Tibial artery (tissue), 4 donors: ENCODE data around the gene EPHA6.

ENCODE experiments used
- DNase-seq, 2 donors: peaks; one replicate each; pipeline ENCODE4 v3.0.0-alpha.2; 2019
- H3K27ac ChIP-seq, 2 donors: fragments of 200-600 bp; sonication (generic) in 1 of 2; 1 replicate in 1 of 2; 2 replicates in 1 of 2; pipeline ENCODE4 v1.5.1; 2018 to 2019; ENCODE audit warnings: mild to moderate bottlenecking in 1 of 2
- H3K27me3 ChIP-seq, 2 donors: fragments of 200-600 bp; sonication (generic) in 1 of 2; one replicate each; pipeline versions ENCODE4 v1.5.1 to v1.6.0; 2016 to 2019
- H3K36me3 ChIP-seq, 3 donors: fragments of 200-600 bp; sonication (generic) in 2 of 3; one replicate each; pipeline ENCODE4 v1.5.1; 2016 to 2019; ENCODE audit warnings: mild to moderate bottlenecking in 2 of 3
- H3K4me1 ChIP-seq, 4 donors: fragments of 200-600 bp; sonication (generic) in 2 of 4; 1 replicate in 3 of 4; 2 replicates in 1 of 4; pipeline ENCODE4 v1.5.1; 2016 to 2019
- H3K4me3 ChIP-seq, 2 donors: fragments of 200-600 bp; sonication (generic) in 1 of 2; 1 replicate in 1 of 2; 2 replicates in 1 of 2; pipeline ENCODE4 v1.5.1; 2018 to 2019; ENCODE audit warnings: mild to moderate bottlenecking in 2 of 2
- H3K9me3 ChIP-seq, 3 donors: fragments of 200-600 bp; sonication (generic) in 1 of 3; one replicate each; pipeline ENCODE4 v1.5.1; 2016 to 2019
- CTCF ChIP-seq, 2 experiments: fragments of 200-600 bp in 1 of 2; fragments of 450-650 bp in 1 of 2; IDR thresholded peaks; one replicate each; pipeline ENCODE4 v1.5.1; 2017 to 2019; ENCODE audit warnings: antibody characterized with exemption in 2 of 2, mild to moderate bottlenecking in 1 of 2, moderate library complexity in 1 of 2
- intact Hi-C: fragments of 100-400 bp; cut with DNase I; formaldehyde crosslinking; loops from one replicate; pipeline ENCODE4 v1.15.0; 2023; ENCODE audit warnings: low total_unique reads

EPHA6 gene

GRCh38 chr3:97686258-97686657 is 871.9 kb downstream of the EPHA6 start:
- Histone ChIP-seq H3K36me3 (no peaks in the 10 kb centered on the region), H3K9me3 (no peaks in the 10 kb centered on the region), H3K4me3 (no peak overlapping the region), H3K27me3 (no peaks in the 10 kb centered on the region), H3K4me1 (no peaks in the 10 kb centered on the region), H3K27ac (no peak overlapping the region)
- intact Hi-C loops: no loop called here
- DNase-seq: no peak
- TF ChIP-seq CTCF (IDR thresholded peaks at IDR 0.05): no peak

GRCh38 chr3:97687734-97688133 is 873.3 kb downstream of the EPHA6 start:
- intact Hi-C loops: no loop called here
- TF ChIP-seq CTCF (IDR thresholded peaks at IDR 0.05): no peak
- Histone ChIP-seq H3K27ac (no peak overlapping the region), H3K9me3 (no peaks in the 10 kb centered on the region), H3K36me3 (no peaks in the 10 kb centered on the region), H3K4me3 (no peak overlapping the region), H3K27me3 (no peaks in the 10 kb centered on the region), H3K4me1 (no peaks in the 10 kb centered on the region)
- DNase-seq: no peak

- H3K27ac ChIP-seq: no peak overlapping the region
- H3K36me3 ChIP-seq: no peaks in the 10 kb centered on the region
- H3K4me1 ChIP-seq: no peaks in the 10 kb centered on the region
- no peaks in the 10 kb centered on the region for H3K27me3 ChIP-seq
- intact Hi-C loops: no loop called here
- no peak overlapping the region for H3K4me3 ChIP-seq
- H3K9me3 ChIP-seq: no peaks in the 10 kb centered on the region
- DNase-seq: no peak
- no peak for TF ChIP-seq CTCF (IDR thresholded peaks at IDR 0.05)
These were observed 874.7 kb downstream of the EPHA6 start for GRCh38 chr3:97689111-97689510.

GRCh38 chr3:97689962-97690361 is 875.6 kb downstream of the EPHA6 start:
- no peak overlapping the region for H3K27ac ChIP-seq
- no peak for TF ChIP-seq CTCF (IDR thresholded peaks at IDR 0.05)
- no peaks in the 10 kb centered on the region for H3K36me3 ChIP-seq
- H3K27me3 ChIP-seq: no peaks in the 10 kb centered on the region
- H3K9me3 ChIP-seq: no peaks in the 10 kb centered on the region
- no peak for DNase-seq
- H3K4me3 ChIP-seq: no peak overlapping the region
- H3K4me1 ChIP-seq: no peaks in the 10 kb centered on the region
- intact Hi-C loops: no loop called here

- no peak for TF ChIP-seq CTCF (IDR thresholded peaks at IDR 0.05)
- intact Hi-C loops: no loop called here
- DNase-seq: no peak
- no peaks in the 10 kb centered on the region for H3K4me1 ChIP-seq
- H3K9me3 ChIP-seq: no peaks in the 10 kb centered on the region
- no peak overlapping the region for H3K27ac ChIP-seq
- H3K4me3 ChIP-seq: no peak overlapping the region
- H3K36me3 ChIP-seq: no peaks in the 10 kb centered on the region
- no peaks in the 10 kb centered on the region for H3K27me3 ChIP-seq
These were observed 877.0 kb downstream of the EPHA6 start for GRCh38 chr3:97691354-97691753.

GRCh38 chr3:97692389-97692788 is 878.0 kb downstream of the EPHA6 start:
- Histone ChIP-seq H3K27ac (no peak overlapping the region), H3K27me3 (no peaks in the 10 kb centered on the region), H3K9me3 (no peaks in the 10 kb centered on the region), H3K4me3 (no peak overlapping the region), H3K36me3 (no peaks in the 10 kb centered on the region), H3K4me1 (no peaks in the 10 kb centered on the region)
- TF ChIP-seq CTCF (IDR thresholded peaks at IDR 0.05): no peak
- intact Hi-C loops: no loop called here
- DNase-seq: no peak
